HEK293 (cell line): ENCODE data around the gene CRTC3.

ENCODE experiments used
- CTCF ChIA-PET: fragments of 350-600 bp; formaldehyde crosslinking; extraction: SDS; loops from one replicate; lab custom pipeline; 2021; ENCODE audit warnings: antibody characterized with exemption; lab: Yijun Ruan, JAX
- POLR2A ChIA-PET: fragments of 300-600 bp; formaldehyde crosslinking; extraction: SDS; loops from one replicate; lab custom pipeline; 2020; ENCODE audit warnings: antibody characterized with exemption, inconsistent platforms; lab: Yijun Ruan, JAX
- H3K27ac ChIP-seq: fragments of 200-500 bp; sonication (Bioruptor generic); 2 replicates; pipeline ENCODE4 v1.5.1; 2014; ENCODE audit warnings: low read depth, low read length, control low read depth, inconsistent platforms; ENCODE audit errors: extremely low read depth
- H3K36me3 ChIP-seq, 2 experiments: fragments of 200-500 bp in 1 of 2; sonication (Bioruptor generic) in 1 of 2; 1 replicate in 1 of 2; 2 replicates in 1 of 2; pipeline ENCODE4 v1.5.1; 2014 to 2017; ENCODE audit warnings: inconsistent platforms in 2 of 2, low read length in 2 of 2; ENCODE audit not compliant: control insufficient read depth in 2 of 2, insufficient read depth in 1 of 2
- H3K4me1 ChIP-seq: fragments of 200-500 bp; sonication (Bioruptor generic); 2 replicates; pipeline ENCODE4 v1.5.1; 2014; ENCODE audit warnings: mild to moderate bottlenecking, low read length, inconsistent platforms; ENCODE audit not compliant: control insufficient read depth, insufficient read depth
- H3K4me3 ChIP-seq: 2 replicates; pipeline ENCODE4 v1.5.1; 2011; ENCODE audit warnings: low read depth, mild to moderate bottlenecking, control low read depth, low read length, moderate library complexity
- H3K9me3 ChIP-seq: fragments of 200-500 bp; sonication (Bioruptor generic); 2 replicates; pipeline ENCODE4 v1.5.1; 2014; ENCODE audit warnings: low read depth, low read length, inconsistent platforms; ENCODE audit not compliant: control insufficient read depth, insufficient read depth
- ATF2 ChIP-seq: fragments of 450-650 bp; formaldehyde crosslinking; IDR thresholded peaks from 2 replicates; pipeline ENCODE4 v1.5.1; 2016; ENCODE audit warnings: missing biosample characterization, missing genetic modification characterization, low read depth
- TCF7L2 ChIP-seq: IDR thresholded peaks from 2 replicates; pipeline ENCODE4 v1.6.1; 2011; ENCODE audit warnings: low read depth, mild to moderate bottlenecking, inconsistent platforms, low read length, moderate library complexity, borderline replicate concordance
- ZBTB20 ChIP-seq: fragments of 450-650 bp; formaldehyde crosslinking; IDR thresholded peaks from 2 replicates; pipeline ENCODE4 v1.5.1; 2016; ENCODE audit warnings: missing biosample characterization, missing genetic modification characterization
- ZBTB7A ChIP-seq: fragments of 450-650 bp; formaldehyde crosslinking; IDR thresholded peaks from 2 replicates; pipeline ENCODE4 v1.5.1; 2016; ENCODE audit warnings: low read depth, missing biosample characterization, missing genetic modification characterization
- ZNF132 ChIP-seq: fragments of 450-650 bp; formaldehyde crosslinking; IDR thresholded peaks from 2 replicates; pipeline ENCODE4 v1.5.1; 2017; ENCODE audit warnings: missing biosample characterization, missing genetic modification characterization, borderline replicate concordance
- ZNF24 ChIP-seq: fragments of 450-650 bp; formaldehyde crosslinking; IDR thresholded peaks from 2 replicates; pipeline ENCODE4 v1.5.1; 2016; ENCODE audit warnings: missing biosample characterization, missing genetic modification characterization
- ZNF404 ChIP-seq: fragments of 450-650 bp; formaldehyde crosslinking; IDR thresholded peaks from 2 replicates; pipeline ENCODE4 v1.5.1; 2017; ENCODE audit warnings: missing biosample characterization, missing genetic modification characterization
- ZNF473 ChIP-seq: fragments of 450-650 bp; formaldehyde crosslinking; IDR thresholded peaks from 2 replicates; pipeline ENCODE4 v1.5.1; 2017; ENCODE audit warnings: missing biosample characterization, missing genetic modification characterization
- ZNF501 ChIP-seq: fragments of 450-650 bp; formaldehyde crosslinking; IDR thresholded peaks from 2 replicates; pipeline ENCODE4 v1.5.1; 2016; ENCODE audit warnings: missing biosample characterization, missing genetic modification characterization
- ZNF548 ChIP-seq: fragments of 450-650 bp; formaldehyde crosslinking; IDR thresholded peaks from 2 replicates; pipeline ENCODE4 v1.5.1; 2016; ENCODE audit warnings: missing biosample characterization, missing genetic modification characterization
- ZNF549 ChIP-seq: fragments of 450-650 bp; IDR thresholded peaks from 2 replicates; pipeline ENCODE4 v1.5.1; 2018; ENCODE audit warnings: missing biosample characterization, missing genetic modification characterization, mild to moderate bottlenecking, inconsistent platforms, moderate library complexity
- ZNF580 ChIP-seq: fragments of 450-650 bp; formaldehyde crosslinking; IDR thresholded peaks from 2 replicates; pipeline ENCODE4 v1.5.1; 2016; ENCODE audit warnings: missing biosample characterization, missing genetic modification characterization
- ZNF621 ChIP-seq: fragments of 450-650 bp; formaldehyde crosslinking; IDR thresholded peaks from 2 replicates; pipeline ENCODE4 v1.5.1; 2017; ENCODE audit warnings: missing biosample characterization, missing genetic modification characterization
- ZNF654 ChIP-seq: fragments of 450-650 bp; formaldehyde crosslinking; IDR thresholded peaks from 2 replicates; pipeline ENCODE4 v1.5.1; 2016; ENCODE audit warnings: low read depth, missing biosample characterization, missing genetic modification characterization
- ZNF658 ChIP-seq: fragments of 450-650 bp; formaldehyde crosslinking; IDR thresholded peaks from 2 replicates; pipeline ENCODE4; 2016; ENCODE audit warnings: missing biosample characterization, missing genetic modification characterization
- ZNF792 ChIP-seq: fragments of 450-650 bp; formaldehyde crosslinking; IDR thresholded peaks from 2 replicates; pipeline ENCODE4 v1.5.1; 2016; ENCODE audit warnings: missing biosample characterization, missing genetic modification characterization
- ZNF837 ChIP-seq: fragments of 450-650 bp; formaldehyde crosslinking; IDR thresholded peaks from 2 replicates; pipeline ENCODE4 v1.5.1; 2016; ENCODE audit warnings: missing biosample characterization, missing genetic modification characterization
- ZSCAN16 ChIP-seq: fragments of 450-650 bp; formaldehyde crosslinking; IDR thresholded peaks from 2 replicates; pipeline ENCODE4 v1.5.1; 2016; ENCODE audit warnings: missing biosample characterization, missing genetic modification characterization
- ZSCAN18 ChIP-seq: fragments of 450-650 bp; formaldehyde crosslinking; IDR thresholded peaks from 2 replicates; pipeline ENCODE4 v1.5.1; 2016; ENCODE audit warnings: missing biosample characterization, missing genetic modification characterization
- TF ChIP-seq, protein P1 (sequence below): fragments of 450-650 bp; formaldehyde crosslinking; IDR thresholded peaks from 2 replicates; pipeline ENCODE4 v1.5.1; 2017; ENCODE audit warnings: missing biosample characterization, missing genetic modification characterization
- TF ChIP-seq, protein P2 (sequence below): fragments of 450-650 bp; formaldehyde crosslinking; IDR thresholded peaks from 2 replicates; pipeline ENCODE4 v1.5.1; 2016; ENCODE audit warnings: missing biosample characterization, missing genetic modification characterization, borderline replicate concordance

CRTC3 gene

DNA sequence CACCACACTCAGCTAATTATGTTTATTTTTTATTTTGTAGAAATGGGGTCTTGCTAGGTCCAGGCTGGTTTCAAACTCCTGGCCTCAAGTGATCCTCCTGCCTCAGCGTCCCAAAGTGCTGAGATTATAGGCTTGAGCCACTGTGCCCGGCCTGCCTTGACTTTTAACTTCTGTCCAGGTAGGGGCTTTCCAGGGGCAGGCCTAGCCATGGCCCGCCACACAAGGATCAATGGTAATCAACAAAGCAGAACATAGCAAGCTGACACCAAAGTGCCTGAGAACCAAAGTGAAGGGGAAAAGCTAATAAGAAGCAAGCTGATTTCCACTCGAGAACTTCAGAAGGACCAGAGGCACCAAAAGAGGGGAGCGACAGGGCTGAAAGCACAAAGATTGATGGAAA, 9.4 kb upstream of the CRTC3 start (continued):
- TF ChIP-seq ZNF837 (tag by site-specific recombination), result no peak
- no peak for TF ChIP-seq ZNF621
- TF ChIP-seq, protein P1, sequence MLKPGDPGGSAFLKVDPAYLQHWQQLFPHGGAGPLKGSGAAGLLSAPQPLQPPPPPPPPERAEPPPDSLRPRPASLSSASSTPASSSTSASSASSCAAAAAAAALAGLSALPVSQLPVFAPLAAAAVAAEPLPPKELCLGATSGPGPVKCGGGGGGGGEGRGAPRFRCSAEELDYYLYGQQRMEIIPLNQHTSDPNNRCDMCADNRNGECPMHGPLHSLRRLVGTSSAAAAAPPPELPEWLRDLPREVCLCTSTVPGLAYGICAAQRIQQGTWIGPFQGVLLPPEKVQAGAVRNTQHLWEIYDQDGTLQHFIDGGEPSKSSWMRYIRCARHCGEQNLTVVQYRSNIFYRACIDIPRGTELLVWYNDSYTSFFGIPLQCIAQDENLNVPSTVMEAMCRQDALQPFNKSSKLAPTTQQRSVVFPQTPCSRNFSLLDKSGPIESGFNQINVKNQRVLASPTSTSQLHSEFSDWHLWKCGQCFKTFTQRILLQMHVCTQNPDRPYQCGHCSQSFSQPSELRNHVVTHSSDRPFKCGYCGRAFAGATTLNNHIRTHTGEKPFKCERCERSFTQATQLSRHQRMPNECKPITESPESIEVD (tag by site-specific recombination), result no peak

DNA sequence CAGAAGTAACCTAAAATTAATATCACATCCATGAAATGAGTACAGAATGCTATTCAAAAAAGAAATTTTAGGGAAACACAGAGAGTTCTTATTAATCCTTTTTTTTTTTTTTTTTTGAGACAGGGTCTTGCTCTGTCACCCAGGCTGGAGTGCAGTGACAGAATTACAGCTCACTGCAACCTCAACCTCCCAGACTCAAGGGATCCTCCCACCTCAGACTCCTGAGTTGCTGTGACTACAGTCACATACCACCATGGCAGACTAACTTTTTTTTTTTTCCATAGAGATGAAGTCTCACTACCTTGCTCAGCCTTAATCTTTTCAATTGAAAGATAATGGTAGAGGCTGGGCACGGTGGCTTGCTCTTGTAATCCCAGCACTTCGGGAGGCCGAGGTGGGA, 6.3 kb upstream of the CRTC3 start:
- Histone ChIP-seq H3K27ac (no peak overlapping the region), H3K4me3 (no peak overlapping the region), H3K36me3 (no peaks in the 10 kb centered on the region), H3K4me1 (0 out of 2 replicates have a peak, but pooled peaks cover 2% of the 10 kb centered on the region), H3K9me3 (no peaks in the 10 kb centered on the region)
- CTCF ChIA-PET, result interaction anchor here (0.6 kb wide), 1 partner anchor 1166 kb away, joined by 7 read pairs; no protein-coding TSS in a partner anchor
- no peak for TF ChIP-seq ZNF473 (tag by site-specific recombination)
- TF ChIP-seq ZBTB7A (tag by site-specific recombination), result no peak
- TF ChIP-seq ZNF654 (tag by site-specific recombination), result no peak
- TF ChIP-seq ZNF132, result no peak
- no peak for TF ChIP-seq ZSCAN16 (tag by site-specific recombination)
- no peak for TF ChIP-seq ZNF404
- no peak for TF ChIP-seq ZSCAN18
- no peak for TF ChIP-seq ZNF24 (tag by site-specific recombination)
- no peak for TF ChIP-seq ATF2 (tag by site-specific recombination)
- no peak for TF ChIP-seq ZNF548 (tag by site-specific recombination)
- TF ChIP-seq ZNF792 (tag by site-specific recombination), result no peak
- TF ChIP-seq ZBTB20 (tag by site-specific recombination), result no peak
- TF ChIP-seq ZNF658 (tag by site-specific recombination), result no peak
- no peak for TF ChIP-seq ZNF580 (tag by site-specific recombination)
- no peak for TF ChIP-seq ZNF501
- TF ChIP-seq, protein P2, sequence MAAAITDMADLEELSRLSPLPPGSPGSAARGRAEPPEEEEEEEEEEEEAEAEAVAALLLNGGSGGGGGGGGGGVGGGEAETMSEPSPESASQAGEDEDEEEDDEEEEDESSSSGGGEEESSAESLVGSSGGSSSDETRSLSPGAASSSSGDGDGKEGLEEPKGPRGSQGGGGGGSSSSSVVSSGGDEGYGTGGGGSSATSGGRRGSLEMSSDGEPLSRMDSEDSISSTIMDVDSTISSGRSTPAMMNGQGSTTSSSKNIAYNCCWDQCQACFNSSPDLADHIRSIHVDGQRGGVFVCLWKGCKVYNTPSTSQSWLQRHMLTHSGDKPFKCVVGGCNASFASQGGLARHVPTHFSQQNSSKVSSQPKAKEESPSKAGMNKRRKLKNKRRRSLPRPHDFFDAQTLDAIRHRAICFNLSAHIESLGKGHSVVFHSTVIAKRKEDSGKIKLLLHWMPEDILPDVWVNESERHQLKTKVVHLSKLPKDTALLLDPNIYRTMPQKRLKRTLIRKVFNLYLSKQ (tag by site-specific recombination), result no peak
- no peak for TF ChIP-seq ZNF549 (tag by site-specific recombination)
- TF ChIP-seq TCF7L2, result no peak
- POLR2A ChIA-PET, result interaction anchor here (0.7 kb wide), 1 partner anchor 213 kb away, joined by 3 read pairs; no protein-coding TSS in a partner anchor
